Activated naive CD8-positive, alpha-beta T cell treated with anti-CD3 and anti-CD28 coated beads, Interleukin-2, amount 50 U/mL, for 24 hours (primary cell): Measurements from ENCODE around the gene PRX.

ENCODE experiments used
- ATAC-seq: fragments of 150-1000 bp; cut with Tn5 transposase; one replicate; pipeline ENCODE4 v1.10.0; 2021
- DNase-seq: peaks from one replicate; pipeline ENCODE4 v3.0.0; 2021
- H3K27ac Mint-ChIP-seq: one replicate; pipeline ENCODE4 v1.8.0; 2021; ENCODE audit warnings: mild to moderate bottlenecking, mixed read lengths
- H3K27me3 Mint-ChIP-seq: one replicate; pipeline ENCODE4 v1.8.0; 2021; ENCODE audit warnings: mixed read lengths
- H3K36me3 Mint-ChIP-seq: one replicate; pipeline ENCODE4 v1.8.0; 2021; ENCODE audit warnings: low read depth, mixed read lengths
- H3K4me1 Mint-ChIP-seq: one replicate; pipeline ENCODE4 v1.8.0; 2021; ENCODE audit warnings: mixed read lengths
- H3K4me3 Mint-ChIP-seq: one replicate; pipeline ENCODE4 v1.8.0; 2021; ENCODE audit warnings: mild to moderate bottlenecking, moderate library complexity, mixed read lengths
- H3K9me3 Mint-ChIP-seq: one replicate; pipeline ENCODE4 v1.8.0; 2021; ENCODE audit warnings: mixed read lengths

Gene PRX

GRCh38 chr19:40424637-40425449 is 11.7 kb upstream of the PRX start:
- peaks cover 30% of the 10 kb centered on the region for H3K4me1 Mint-ChIP-seq
- H3K4me3 Mint-ChIP-seq: peak overlapping the region; percentile 96
- peak overlapping the region; percentile 95 for H3K27ac Mint-ChIP-seq
- no peaks in the 10 kb centered on the region for H3K9me3 Mint-ChIP-seq
- peaks cover 14% of the 10 kb centered on the region for H3K36me3 Mint-ChIP-seq
- peaks cover 2% of the 10 kb centered on the region for H3K27me3 Mint-ChIP-seq
- DNase-seq (no peak), ATAC-seq (no peak)

- no peak for ATAC-seq
- peaks cover 2% of the 10 kb centered on the region for H3K27me3 Mint-ChIP-seq
- no peak for DNase-seq
- peak overlapping the region; percentile 95 for H3K27ac Mint-ChIP-seq
- H3K4me3 Mint-ChIP-seq: peak overlapping the region; percentile 96
- H3K36me3 Mint-ChIP-seq: peaks cover 14% of the 10 kb centered on the region
- H3K9me3 Mint-ChIP-seq: no peaks in the 10 kb centered on the region
- H3K4me1 Mint-ChIP-seq: peaks cover 30% of the 10 kb centered on the region
These were observed 10.8 kb upstream of the PRX start for GRCh38 chr19:40423938-40424337.

- Mint-ChIP-seq H3K9me3 (no peaks in the 10 kb centered on the region), H3K4me3 (peak overlapping the region; percentile 80), H3K36me3 (peaks cover 14% of the 10 kb centered on the region), H3K4me1 (peaks cover 30% of the 10 kb centered on the region), H3K27ac (peak overlapping the region; percentile 31), H3K27me3 (peaks cover 2% of the 10 kb centered on the region)
- ATAC-seq (no peak), DNase-seq (no peak)
These were observed 9.8 kb upstream of the PRX start for GRCh38 chr19:40422748-40423566.

- H3K4me1 Mint-ChIP-seq: peaks cover 32% of the 10 kb centered on the region
- no peaks in the 10 kb centered on the region for H3K9me3 Mint-ChIP-seq
- peaks cover 14% of the 10 kb centered on the region for H3K36me3 Mint-ChIP-seq
- peak overlapping the region; percentile 80 for H3K4me3 Mint-ChIP-seq
- H3K27me3 Mint-ChIP-seq: peaks cover 2% of the 10 kb centered on the region
- ATAC-seq: no peak
- peak overlapping the region; percentile 73 for H3K27ac Mint-ChIP-seq
- DNase-seq: no peak
These were observed 9.0 kb upstream of the PRX start for GRCh38 chr19:40421993-40422747.

- H3K4me1 Mint-ChIP-seq: peaks cover 33% of the 10 kb centered on the region
- peak overlapping the region; percentile 87 for H3K27ac Mint-ChIP-seq
- H3K4me3 Mint-ChIP-seq: peak overlapping the region; percentile 80
- ATAC-seq: peak; percentile 54
- H3K36me3 Mint-ChIP-seq: peaks cover 14% of the 10 kb centered on the region
- H3K27me3 Mint-ChIP-seq: peaks cover 2% of the 10 kb centered on the region
- DNase-seq: peak; percentile 82
- H3K9me3 Mint-ChIP-seq: no peaks in the 10 kb centered on the region
These were observed 7.9 kb upstream of the PRX start for GRCh38 chr19:40420766-40421765.

- peaks cover 31% of the 10 kb centered on the region for H3K4me1 Mint-ChIP-seq
- H3K36me3 Mint-ChIP-seq: peaks cover 11% of the 10 kb centered on the region
- no peak for DNase-seq
- H3K4me3 Mint-ChIP-seq: peak overlapping the region; percentile 80
- H3K9me3 Mint-ChIP-seq: no peaks in the 10 kb centered on the region
- no peaks in the 10 kb centered on the region for H3K27me3 Mint-ChIP-seq
- H3K27ac Mint-ChIP-seq: peak overlapping the region; percentile 87
- no peak for ATAC-seq
These were observed 7.2 kb upstream of the PRX start for GRCh38 chr19:40420451-40420765.

GRCh38 chr19:40419780-40420179 is 6.6 kb upstream of the PRX start:
- no peak overlapping the region for H3K27ac Mint-ChIP-seq
- H3K36me3 Mint-ChIP-seq: peaks cover 8% of the 10 kb centered on the region
- DNase-seq (no peak), ATAC-seq (no peak)
- H3K27me3 Mint-ChIP-seq: no peaks in the 10 kb centered on the region
- H3K4me3 Mint-ChIP-seq: peak overlapping the region; percentile 27
- peaks cover 31% of the 10 kb centered on the region for H3K4me1 Mint-ChIP-seq
- H3K9me3 Mint-ChIP-seq: no peaks in the 10 kb centered on the region

GRCh38 chr19:40419066-40419612 is 6.0 kb upstream of the PRX start:
- DNase-seq: no peak
- no peak for ATAC-seq
- no peaks in the 10 kb centered on the region for H3K27me3 Mint-ChIP-seq
- H3K27ac Mint-ChIP-seq: no peak overlapping the region
- H3K4me3 Mint-ChIP-seq: no peak overlapping the region
- peaks cover 26% of the 10 kb centered on the region for H3K4me1 Mint-ChIP-seq
- no peaks in the 10 kb centered on the region for H3K9me3 Mint-ChIP-seq
- peaks cover 4% of the 10 kb centered on the region for H3K36me3 Mint-ChIP-seq

GRCh38 chr19:40418040-40418439 is 4.9 kb upstream of the PRX start:
- Mint-ChIP-seq H3K36me3 (peaks cover 4% of the 10 kb centered on the region), H3K4me1 (peaks cover 27% of the 10 kb centered on the region), H3K27ac (no peak overlapping the region), H3K9me3 (no peaks in the 10 kb centered on the region), H3K27me3 (peaks cover 2% of the 10 kb centered on the region), H3K4me3 (no peak overlapping the region)
- ATAC-seq (no peak), DNase-seq (no peak)

GRCh38 chr19:40417643-40417981 is 4.4 kb upstream of the PRX start:
- peaks cover 2% of the 10 kb centered on the region for H3K27me3 Mint-ChIP-seq
- peaks cover 27% of the 10 kb centered on the region for H3K4me1 Mint-ChIP-seq
- DNase-seq (no peak), ATAC-seq (no peak)
- peaks cover 4% of the 10 kb centered on the region for H3K36me3 Mint-ChIP-seq
- H3K4me3 Mint-ChIP-seq: no peak overlapping the region
- H3K27ac Mint-ChIP-seq: no peak overlapping the region
- no peaks in the 10 kb centered on the region for H3K9me3 Mint-ChIP-seq

GRCh38 chr19:40416918-40417642 is 3.9 kb upstream of the PRX start:
- Mint-ChIP-seq H3K36me3 (no peaks in the 10 kb centered on the region), H3K4me3 (no peak overlapping the region), H3K4me1 (peaks cover 22% of the 10 kb centered on the region), H3K27ac (no peak overlapping the region), H3K27me3 (peaks cover 2% of the 10 kb centered on the region), H3K9me3 (no peaks in the 10 kb centered on the region)
- ATAC-seq (no peak), DNase-seq (no peak)

GRCh38 chr19:40415768-40416167 is 2.6 kb upstream of the PRX start:
- peaks cover 2% of the 10 kb centered on the region for H3K27me3 Mint-ChIP-seq
- DNase-seq (no peak), ATAC-seq (no peak)
- no peaks in the 10 kb centered on the region for H3K36me3 Mint-ChIP-seq
- no peak overlapping the region for H3K4me3 Mint-ChIP-seq
- H3K4me1 Mint-ChIP-seq: peaks cover 15% of the 10 kb centered on the region
- no peaks in the 10 kb centered on the region for H3K9me3 Mint-ChIP-seq
- no peak overlapping the region for H3K27ac Mint-ChIP-seq
